ENCODE results near the gene KIRREL3.
A peak's percentile ranks its signal among the peaks of the same experiment; 100 is the strongest.

DNA sequence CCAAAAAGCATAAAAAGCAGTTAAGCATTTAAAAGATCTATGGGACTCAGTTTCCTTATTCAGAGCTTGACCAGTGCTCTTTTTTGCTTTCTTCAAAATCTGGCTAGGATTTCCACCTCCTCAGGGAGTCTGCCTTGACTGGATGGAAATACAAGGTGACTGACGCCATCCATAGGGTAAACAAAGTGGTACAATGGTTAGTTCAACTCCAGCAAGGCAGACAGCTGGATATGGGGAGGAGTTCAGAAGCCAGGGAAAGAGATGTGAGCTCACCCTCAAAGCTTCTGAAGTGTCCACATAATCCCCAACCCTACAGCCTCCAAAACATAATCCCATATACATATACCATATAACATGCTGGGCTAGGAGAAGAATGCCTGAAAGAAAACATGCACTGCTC is 52.0 kb downstream of the KIRREL3 start:
- TF ChIP-seq CHD2 (IDR thresholded peaks at IDR 0.05; ENCODE audit: low read length) (no peak), NRF1 (IDR thresholded peaks at IDR 0.05; ENCODE audit: low read depth, low read length) (no peak), POLR2A (IDR thresholded peaks at IDR 0.05; ENCODE audit: control extremely low read depth in 1 of 2, low read depth in 2 of 2, low read length in 2 of 2) (no peak), RAD21 (IDR thresholded peaks at IDR 0.05 in 1 of 2, conservative IDR thresholded peaks at IDR 0.05 in 1 of 2; ENCODE audit: low read depth in 2 of 2, low read length in 2 of 2) (peak; percentile 49 to 57), EZH2 (IDR thresholded peaks at IDR 0.05; ENCODE audit: low read depth, low read length, severe bottlenecking) (no peak), CREB1 (IDR thresholded peaks at IDR 0.05) (no peak), EP300 (IDR thresholded peaks at IDR 0.05; ENCODE audit: borderline replicate concordance in 1 of 2, low read depth in 2 of 2, low read length in 2 of 2) (no peak), POLR2AphosphoS5 (IDR thresholded peaks at IDR 0.05; ENCODE audit: low read depth, low read length) (no peak), SP4 (IDR thresholded peaks at IDR 0.05; ENCODE audit: low read length) (no peak), YY1 (IDR thresholded peaks at IDR 0.05; ENCODE audit: low read depth, low read length) (no peak), CEBPB (IDR thresholded peaks at IDR 0.05; ENCODE audit: low read depth, low read length) (no peak)
- TF ChIP-seq, protein P1, sequence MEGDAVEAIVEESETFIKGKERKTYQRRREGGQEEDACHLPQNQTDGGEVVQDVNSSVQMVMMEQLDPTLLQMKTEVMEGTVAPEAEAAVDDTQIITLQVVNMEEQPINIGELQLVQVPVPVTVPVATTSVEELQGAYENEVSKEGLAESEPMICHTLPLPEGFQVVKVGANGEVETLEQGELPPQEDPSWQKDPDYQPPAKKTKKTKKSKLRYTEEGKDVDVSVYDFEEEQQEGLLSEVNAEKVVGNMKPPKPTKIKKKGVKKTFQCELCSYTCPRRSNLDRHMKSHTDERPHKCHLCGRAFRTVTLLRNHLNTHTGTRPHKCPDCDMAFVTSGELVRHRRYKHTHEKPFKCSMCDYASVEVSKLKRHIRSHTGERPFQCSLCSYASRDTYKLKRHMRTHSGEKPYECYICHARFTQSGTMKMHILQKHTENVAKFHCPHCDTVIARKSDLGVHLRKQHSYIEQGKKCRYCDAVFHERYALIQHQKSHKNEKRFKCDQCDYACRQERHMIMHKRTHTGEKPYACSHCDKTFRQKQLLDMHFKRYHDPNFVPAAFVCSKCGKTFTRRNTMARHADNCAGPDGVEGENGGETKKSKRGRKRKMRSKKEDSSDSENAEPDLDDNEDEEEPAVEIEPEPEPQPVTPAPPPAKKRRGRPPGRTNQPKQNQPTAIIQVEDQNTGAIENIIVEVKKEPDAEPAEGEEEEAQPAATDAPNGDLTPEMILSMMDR (IDR thresholded peaks at IDR 0.05; ENCODE audit: control extremely low read depth in 1 of 3, insufficient read depth in 1 of 3, low read depth in 1 of 3, low read length in 3 of 3), result peak in 2 of 3 experiments; percentile 12 to 19; a peak in 2 of 4 replicates
- TF ChIP-seq, protein P2, sequence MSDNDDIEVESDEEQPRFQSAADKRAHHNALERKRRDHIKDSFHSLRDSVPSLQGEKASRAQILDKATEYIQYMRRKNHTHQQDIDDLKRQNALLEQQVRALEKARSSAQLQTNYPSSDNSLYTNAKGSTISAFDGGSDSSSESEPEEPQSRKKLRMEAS (IDR thresholded peaks at IDR 0.05), result no peak

All from H1 (cell line).